Measurements from ENCODE around the gene VPREB1. TPM values are rescaled to one million over a fixed set of nuclear protein-coding genes. Genes with fewer than 3 reads are reported as not detected.

VPREB1 gene
- total and polyA plus RNA-seq, 2 donors (not counting 1 experiment from before 2014, with no cell fraction given) = not detected

DNA sequence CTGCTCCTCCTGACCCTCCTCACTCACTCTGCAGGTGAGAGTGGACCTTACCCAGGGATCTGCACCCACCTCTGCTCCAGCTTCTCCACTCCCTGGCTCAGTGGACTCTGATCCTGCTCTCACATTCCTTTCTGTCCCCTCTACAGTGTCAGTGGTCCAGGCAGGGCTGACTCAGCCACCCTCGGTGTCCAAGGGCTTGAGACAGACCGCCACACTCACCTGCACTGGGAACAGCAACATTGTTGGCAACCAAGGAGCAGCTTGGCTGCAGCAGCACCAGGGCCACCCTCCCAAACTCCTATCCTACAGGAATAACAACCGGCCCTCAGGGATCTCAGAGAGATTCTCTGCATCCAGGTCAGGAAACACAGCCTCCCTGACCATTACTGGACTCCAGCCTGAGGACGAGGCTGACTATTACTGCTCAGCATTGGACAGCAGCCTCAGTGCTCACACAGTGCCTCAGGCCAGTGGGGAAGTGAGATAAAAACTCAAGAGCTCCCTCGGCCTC is 29.7 kb upstream of the VPREB1 start:
- TF ChIP-seq EZH2 (IDR thresholded peaks at IDR 0.05; ENCODE audit: low read length, missing control alignments) = no peak
- no peak for TF ChIP-seq CTCF (conservative IDR thresholded peaks at IDR 0.05 in 1 of 2, IDR thresholded peaks at IDR 0.05 in 1 of 2; ENCODE audit: low read depth in 1 of 2, low read length in 2 of 2)

DNA sequence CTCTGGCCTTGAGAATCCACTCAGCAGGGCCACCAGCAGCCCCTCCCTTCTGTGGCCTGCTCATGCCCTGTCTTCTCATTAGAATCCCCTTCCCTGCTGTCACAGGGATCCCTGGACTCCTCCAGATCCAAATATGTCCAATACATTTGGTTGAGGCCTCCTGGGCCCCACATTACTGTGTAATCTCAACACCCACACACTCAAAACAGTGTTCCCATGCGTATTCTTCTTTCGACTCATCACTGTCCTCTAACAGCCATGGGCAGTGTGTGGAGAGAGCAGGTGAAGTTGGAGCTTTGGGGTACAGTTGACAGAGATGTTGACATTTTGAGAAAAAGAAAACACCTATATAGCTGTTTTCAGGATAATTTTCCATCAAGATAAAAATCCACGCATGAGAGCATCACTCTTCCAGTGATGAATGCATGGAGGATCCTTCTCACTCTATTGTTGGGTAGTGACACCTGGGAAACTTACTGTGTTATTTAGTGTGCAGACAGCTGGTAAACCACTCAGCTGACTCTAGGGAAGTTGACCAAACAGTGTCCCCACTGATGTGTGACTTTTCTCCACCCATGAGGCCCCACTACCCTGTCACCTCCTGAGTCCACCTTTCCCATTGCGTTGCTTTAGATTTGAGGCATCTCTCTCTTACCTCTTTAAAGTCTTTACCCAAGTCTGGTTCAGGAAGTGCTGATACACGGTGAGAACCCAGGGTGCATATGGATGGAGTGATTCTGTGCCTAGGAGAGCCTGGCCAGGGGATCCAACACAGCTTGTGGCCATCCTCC is 28.7 kb upstream of the VPREB1 start:
- no peak for TF ChIP-seq CTCF (conservative IDR thresholded peaks at IDR 0.05 in 1 of 2, IDR thresholded peaks at IDR 0.05 in 1 of 2; ENCODE audit: low read depth in 1 of 2, low read length in 2 of 2)
- TF ChIP-seq EZH2 (IDR thresholded peaks at IDR 0.05; ENCODE audit: low read length, missing control alignments) = no peak
- no peak overlapping the region for H3K4me3 ChIP-seq (replicated peaks in 1 of 4; ENCODE audit: control extremely low read depth in 1 of 4, insufficient read depth in 1 of 4, low read depth in 3 of 4, low read length in 4 of 4)
- H3K4me2 ChIP-seq (ENCODE audit: extremely low read depth, insufficient read depth, low read length) = no peak overlapping the region
- no peak overlapping the region for H3K9ac ChIP-seq (ENCODE audit: insufficient read depth, low read length)
- no peaks in the 10 kb centered on the region for H3K4me1 ChIP-seq (ENCODE audit: control insufficient read depth, extremely low read depth, insufficient read depth, low read length)
- no peaks in the 10 kb centered on the region for H3K79me2 ChIP-seq (ENCODE audit: control insufficient read depth, insufficient read depth, low read length)
- no peak overlapping the region for H3K27ac ChIP-seq (ENCODE audit: insufficient read depth, low read length)
- no peak for DNase-seq (ENCODE audit: low read depth in 2 of 2)
- no peaks in the 10 kb centered on the region for H3K27me3 ChIP-seq (ENCODE audit: control insufficient read depth, insufficient read depth, low read length)
- no peak overlapping the region for H2AFZ ChIP-seq (ENCODE audit: low read length)
- no peaks in the 10 kb centered on the region for H3K36me3 ChIP-seq (ENCODE audit: control insufficient read depth, insufficient read depth, low read length)
- H4K20me1 ChIP-seq (ENCODE audit: control insufficient read depth, extremely low read depth, insufficient read depth, low read length) = no peaks in the 10 kb centered on the region
- no peaks in the 10 kb centered on the region for H3K9me3 ChIP-seq (ENCODE audit: control insufficient read depth, insufficient read depth, low read depth, low read length)

More for the DNA sequence above, 29.7 kb upstream of the VPREB1 start:
- Histone ChIP-seq H2AFZ (ENCODE audit: low read length) (no peak overlapping the region), H3K4me3 (replicated peaks in 1 of 4; ENCODE audit: control extremely low read depth in 1 of 4, insufficient read depth in 1 of 4, low read depth in 3 of 4, low read length in 4 of 4) (no peak overlapping the region), H3K79me2 (ENCODE audit: control insufficient read depth, insufficient read depth, low read length) (no peaks in the 10 kb centered on the region), H3K9ac (ENCODE audit: insufficient read depth, low read length) (no peak overlapping the region), H4K20me1 (ENCODE audit: control insufficient read depth, extremely low read depth, insufficient read depth, low read length) (no peaks in the 10 kb centered on the region), H3K4me2 (ENCODE audit: extremely low read depth, insufficient read depth, low read length) (no peak overlapping the region), H3K4me1 (ENCODE audit: control insufficient read depth, extremely low read depth, insufficient read depth, low read length) (peaks cover 2% of the 10 kb centered on the region), H3K27ac (ENCODE audit: insufficient read depth, low read length) (no peak overlapping the region), H3K9me3 (ENCODE audit: control insufficient read depth, insufficient read depth, low read depth, low read length) (no peaks in the 10 kb centered on the region), H3K36me3 (ENCODE audit: control insufficient read depth, insufficient read depth, low read length) (no peaks in the 10 kb centered on the region), H3K27me3 (ENCODE audit: control insufficient read depth, insufficient read depth, low read length) (no peaks in the 10 kb centered on the region)
- DNase-seq (ENCODE audit: low read depth in 2 of 2) = no peak

- Histone ChIP-seq H3K36me3 (ENCODE audit: control insufficient read depth, insufficient read depth, low read length) (no peaks in the 10 kb centered on the region), H3K79me2 (ENCODE audit: control insufficient read depth, insufficient read depth, low read length) (no peaks in the 10 kb centered on the region), H3K9ac (ENCODE audit: insufficient read depth, low read length) (no peak overlapping the region), H3K4me3 (replicated peaks in 1 of 4; ENCODE audit: control extremely low read depth in 1 of 4, insufficient read depth in 1 of 4, low read depth in 3 of 4, low read length in 4 of 4) (no peak overlapping the region), H3K27ac (ENCODE audit: insufficient read depth, low read length) (no peak overlapping the region), H3K4me1 (ENCODE audit: control insufficient read depth, extremely low read depth, insufficient read depth, low read length) (no peaks in the 10 kb centered on the region), H3K27me3 (ENCODE audit: control insufficient read depth, insufficient read depth, low read length) (no peaks in the 10 kb centered on the region), H4K20me1 (ENCODE audit: control insufficient read depth, extremely low read depth, insufficient read depth, low read length) (no peaks in the 10 kb centered on the region), H2AFZ (ENCODE audit: low read length) (no peak overlapping the region), H3K9me3 (ENCODE audit: control insufficient read depth, insufficient read depth, low read depth, low read length) (no peaks in the 10 kb centered on the region), H3K4me2 (ENCODE audit: extremely low read depth, insufficient read depth, low read length) (no peak overlapping the region)
- DNase-seq (ENCODE audit: low read depth in 2 of 2) = no peak
- TF ChIP-seq CTCF (conservative IDR thresholded peaks at IDR 0.05 in 1 of 2, IDR thresholded peaks at IDR 0.05 in 1 of 2; ENCODE audit: low read depth in 1 of 2, low read length in 2 of 2) (no peak), EZH2 (IDR thresholded peaks at IDR 0.05; ENCODE audit: low read length, missing control alignments) (no peak)
Observed at GRCh38 chr22:22216450-22216959, 28.1 kb upstream of the VPREB1 start.

All from fibroblast of lung (primary cell).